Measurements from ENCODE around the gene BANF2. TPM values are rescaled to one million over a fixed set of nuclear protein-coding genes. Genes with fewer than 3 reads are reported as not detected.

Gene BANF2
- total and polyA plus RNA-seq, 2 of the 13 experiments (the other 11 are each of a cell fraction or from before 2014, with no cell fraction given) = 0.35 TPM; not detected in 1

DNA sequence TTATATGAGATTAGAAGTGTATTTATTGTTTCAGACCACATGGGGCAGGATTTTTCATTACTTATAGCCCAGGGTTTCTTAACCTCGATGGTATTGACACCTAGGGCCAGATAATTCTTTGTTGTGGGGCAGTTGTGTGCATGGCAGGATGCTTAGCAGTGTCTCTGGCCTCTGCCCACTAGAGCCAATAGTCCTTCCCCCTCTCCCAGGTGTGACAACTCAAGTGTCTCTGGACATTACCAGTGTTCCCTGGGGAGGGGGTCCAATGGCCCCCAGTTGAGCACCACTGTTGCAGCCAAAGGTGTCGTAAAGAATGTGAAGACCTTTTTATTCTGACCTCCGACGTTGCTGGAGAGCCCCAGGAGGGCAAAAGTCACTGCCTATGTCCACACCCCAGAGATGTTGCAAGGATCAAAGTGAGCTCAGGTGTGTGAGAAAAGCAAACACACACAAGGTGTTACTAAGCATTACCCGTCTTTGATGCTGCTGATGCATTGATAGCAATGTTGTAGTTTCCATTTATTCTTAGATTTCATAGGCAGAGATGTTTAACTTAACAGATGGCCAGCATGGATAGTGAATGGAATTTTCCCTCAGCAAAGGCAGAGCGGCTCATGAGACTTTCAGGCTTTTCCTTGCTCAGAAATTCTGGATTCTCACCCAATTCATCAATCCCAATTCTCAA is 22.2 kb downstream of the BANF2 start (continued):
- TF ChIP-seq TFDP2 (CRISPR knock-in tag; IDR thresholded peaks at IDR 0.05) (peak; percentile 63; the same call in 1 of the 2 replicates), NR2C2 (CRISPR knock-in tag; IDR thresholded peaks at IDR 0.05; ENCODE audit: borderline replicate concordance) (peak; percentile 93), ZNF781 (CRISPR knock-in tag; IDR thresholded peaks at IDR 0.05; ENCODE audit: borderline replicate concordance, not compliant biosample characterization) (peak; percentile 92), ZKSCAN5 (CRISPR knock-in tag; IDR thresholded peaks at IDR 0.05) (no peak; the same call in 1 of the 2 replicates), ZNF709 (CRISPR knock-in tag; IDR thresholded peaks at IDR 0.05) (peak; percentile 86), ZFP36L2 (CRISPR knock-in tag; IDR thresholded peaks at IDR 0.05) (no peak), ZNF101 (CRISPR knock-in tag; IDR thresholded peaks at IDR 0.05; ENCODE audit: borderline replicate concordance, low read depth) (0 out of 2 replicates have a peak, but pooled peaks have one; percentile 72), JUNB (CRISPR knock-in tag; IDR thresholded peaks at IDR 0.05; ENCODE audit: borderline replicate concordance) (peak; percentile 88; the same call in 1 of the 2 replicates), ZNF124 (CRISPR knock-in tag; IDR thresholded peaks at IDR 0.05) (peak; percentile 97), GMEB2 (CRISPR knock-in tag; IDR thresholded peaks at IDR 0.05; ENCODE audit: low read depth) (no peak), HOXA9 (CRISPR knock-in tag; IDR thresholded peaks at IDR 0.05; ENCODE audit: borderline replicate concordance) (0 out of 2 replicates have a peak, but pooled peaks have one; percentile 57), FOXJ3 (CRISPR knock-in tag; IDR thresholded peaks at IDR 0.05; ENCODE audit: borderline replicate concordance) (peak; percentile 100), HIC2 (CRISPR knock-in tag; IDR thresholded peaks at IDR 0.05; ENCODE audit: low read depth) (peak; percentile 78), TRIM22 (IDR thresholded peaks at IDR 0.05) (no peak), MBD4 (IDR thresholded peaks at IDR 0.05; ENCODE audit: borderline replicate concordance, low read length) (peak; percentile 97), ZNF432 (CRISPR knock-in tag; IDR thresholded peaks at IDR 0.05; ENCODE audit: borderline replicate concordance) (no peak), RXRB (CRISPR knock-in tag; IDR thresholded peaks at IDR 0.05; ENCODE audit: borderline replicate concordance) (peak; percentile 97)
- TF ChIP-seq, protein P1, sequence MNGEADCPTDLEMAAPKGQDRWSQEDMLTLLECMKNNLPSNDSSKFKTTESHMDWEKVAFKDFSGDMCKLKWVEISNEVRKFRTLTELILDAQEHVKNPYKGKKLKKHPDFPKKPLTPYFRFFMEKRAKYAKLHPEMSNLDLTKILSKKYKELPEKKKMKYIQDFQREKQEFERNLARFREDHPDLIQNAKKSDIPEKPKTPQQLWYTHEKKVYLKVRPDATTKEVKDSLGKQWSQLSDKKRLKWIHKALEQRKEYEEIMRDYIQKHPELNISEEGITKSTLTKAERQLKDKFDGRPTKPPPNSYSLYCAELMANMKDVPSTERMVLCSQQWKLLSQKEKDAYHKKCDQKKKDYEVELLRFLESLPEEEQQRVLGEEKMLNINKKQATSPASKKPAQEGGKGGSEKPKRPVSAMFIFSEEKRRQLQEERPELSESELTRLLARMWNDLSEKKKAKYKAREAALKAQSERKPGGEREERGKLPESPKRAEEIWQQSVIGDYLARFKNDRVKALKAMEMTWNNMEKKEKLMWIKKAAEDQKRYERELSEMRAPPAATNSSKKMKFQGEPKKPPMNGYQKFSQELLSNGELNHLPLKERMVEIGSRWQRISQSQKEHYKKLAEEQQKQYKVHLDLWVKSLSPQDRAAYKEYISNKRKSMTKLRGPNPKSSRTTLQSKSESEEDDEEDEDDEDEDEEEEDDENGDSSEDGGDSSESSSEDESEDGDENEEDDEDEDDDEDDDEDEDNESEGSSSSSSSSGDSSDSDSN (CRISPR knock-in tag; IDR thresholded peaks at IDR 0.05) = peak; percentile 70; the same call in 1 of the 2 replicates
- TF ChIP-seq, protein P2, sequence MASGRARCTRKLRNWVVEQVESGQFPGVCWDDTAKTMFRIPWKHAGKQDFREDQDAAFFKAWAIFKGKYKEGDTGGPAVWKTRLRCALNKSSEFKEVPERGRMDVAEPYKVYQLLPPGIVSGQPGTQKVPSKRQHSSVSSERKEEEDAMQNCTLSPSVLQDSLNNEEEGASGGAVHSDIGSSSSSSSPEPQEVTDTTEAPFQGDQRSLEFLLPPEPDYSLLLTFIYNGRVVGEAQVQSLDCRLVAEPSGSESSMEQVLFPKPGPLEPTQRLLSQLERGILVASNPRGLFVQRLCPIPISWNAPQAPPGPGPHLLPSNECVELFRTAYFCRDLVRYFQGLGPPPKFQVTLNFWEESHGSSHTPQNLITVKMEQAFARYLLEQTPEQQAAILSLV (CRISPR knock-in tag; IDR thresholded peaks at IDR 0.05; ENCODE audit: borderline replicate concordance) = peak; percentile 81; the same call in 1 of the 2 replicates

All from HepG2 (cell line).